CD14-positive monocyte (primary cell): ENCODE data around the gene IRX3. TPM values are rescaled to one million over a fixed set of nuclear protein-coding genes. Genes with fewer than 3 reads are reported as not detected.

Experiments
- DNase-seq, 3 donors: peaks; one replicate each; pipeline ENCODE4 v3.0.0-alpha.2; 2011 to 2022
- H2AFZ ChIP-seq: 2 replicates; pipeline ENCODE4 v1.6.0; 2012; ENCODE audit warnings: mild to moderate bottlenecking, low read depth, low read length, inconsistent platforms; ENCODE audit not compliant: insufficient read depth, poor library complexity, severe bottlenecking
- H3K27ac ChIP-seq, 2 donors: 1 replicate in 1 of 2; 2 replicates in 1 of 2; pipeline ENCODE4 v1.5.1; 2012 to 2013; ENCODE audit warnings: low read length in 2 of 2, control low read depth in 1 of 2, inconsistent platforms in 1 of 2, low read depth in 1 of 2, mild to moderate bottlenecking in 1 of 2
- H3K27me3 ChIP-seq, 2 donors: one replicate each; pipeline versions ENCODE4 v1.6.0 to v1.6.1; 2011 to 2013; ENCODE audit warnings: low read length in 2 of 2; ENCODE audit not compliant: control insufficient read depth in 2 of 2, insufficient read depth in 2 of 2
- H3K36me3 ChIP-seq, 2 donors: replicated peaks in 1 of 2; 1 replicate in 1 of 2; 2 replicates in 1 of 2; pipeline versions ENCODE4 v1.5.1 to v1.6.1; 2012 to 2013; ENCODE audit warnings: low read length in 2 of 2, control low read depth in 1 of 2, inconsistent platforms in 1 of 2, mild to moderate bottlenecking in 1 of 2; ENCODE audit not compliant: insufficient read depth in 2 of 2, control insufficient read depth in 1 of 2
- H3K4me1 ChIP-seq, 2 donors: 1 replicate in 1 of 2; 2 replicates in 1 of 2; pipeline versions ENCODE4 v1.5.1 to v1.6.1; 2012 to 2013; ENCODE audit warnings: low read length in 2 of 2, control low read depth in 1 of 2, inconsistent platforms in 1 of 2, mild to moderate bottlenecking in 1 of 2, moderate library complexity in 1 of 2; ENCODE audit not compliant: insufficient read depth in 2 of 2, control insufficient read depth in 1 of 2
- H3K4me2 ChIP-seq: replicated peaks from 2 replicates; pipeline ENCODE3; 2012; ENCODE audit warnings: low read length, moderate library complexity, mild to moderate bottlenecking; ENCODE audit not compliant: poor library complexity, severe bottlenecking; ENCODE audit errors: extremely low read depth
- H3K4me3 ChIP-seq, 3 experiments: fragments of 200-600 bp in 1 of 3; sonication (generic) in 1 of 3; replicated peaks in 1 of 3; 1 replicate in 2 of 3; 2 replicates in 1 of 3; pipeline ENCODE4 v1.5.1; 2011 to 2013; ENCODE audit warnings: low read length in 3 of 3, mild to moderate bottlenecking in 3 of 3, control low read depth in 2 of 3, low read depth in 2 of 3, inconsistent platforms in 1 of 3, moderate library complexity in 1 of 3
- H3K79me2 ChIP-seq: 2 replicates; pipeline ENCODE4 v1.6.0; 2012; ENCODE audit warnings: mild to moderate bottlenecking, control low read depth, inconsistent platforms, low read length, moderate library complexity; ENCODE audit not compliant: insufficient read depth
- H3K9ac ChIP-seq: 2 replicates; pipeline ENCODE4 v1.6.0; 2017; ENCODE audit warnings: low read length, mild to moderate bottlenecking; ENCODE audit not compliant: insufficient read depth, poor library complexity, severe bottlenecking
- H3K9me3 ChIP-seq, 2 donors: replicated peaks in 1 of 2; 1 replicate in 1 of 2; 2 replicates in 1 of 2; pipeline versions ENCODE4 v1.5.1 to v1.6.1; 2012 to 2013; ENCODE audit warnings: low read length in 2 of 2, control low read depth in 1 of 2; ENCODE audit not compliant: control insufficient read depth in 1 of 2, insufficient read depth in 1 of 2
- H4K20me1 ChIP-seq: 2 replicates; pipeline ENCODE4 v1.6.0; 2012; ENCODE audit warnings: mild to moderate bottlenecking, low read length, control low read depth, moderate library complexity; ENCODE audit not compliant: insufficient read depth
- H3K27ac Mint-ChIP-seq, 7 donors: one replicate each; pipeline ENCODE4 v1.8.0; 2020; ENCODE audit warnings: mild to moderate bottlenecking in 7 of 7, mixed read lengths in 7 of 7, moderate library complexity in 6 of 7, inconsistent platforms in 2 of 7
- H3K27me3 Mint-ChIP-seq, 3 donors: one replicate each; pipeline ENCODE4 v1.8.0; 2021 to 2022; ENCODE audit warnings: low read depth in 3 of 3, mild to moderate bottlenecking in 3 of 3, mixed read lengths in 3 of 3, moderate library complexity in 3 of 3, inconsistent platforms in 1 of 3
- H3K36me3 Mint-ChIP-seq, 2 donors: one replicate each; pipeline ENCODE4 v1.8.0; 2020; ENCODE audit warnings: mixed read lengths in 2 of 2, inconsistent platforms in 1 of 2, mild to moderate bottlenecking in 1 of 2
- H3K4me1 Mint-ChIP-seq: one replicate; pipeline ENCODE4 v1.8.0; 2020; ENCODE audit warnings: mild to moderate bottlenecking, mixed read lengths
- H3K4me3 Mint-ChIP-seq, 2 donors: one replicate each; pipeline ENCODE4 v1.8.0; 2020; ENCODE audit warnings: mild to moderate bottlenecking in 2 of 2, mixed read lengths in 2 of 2, moderate library complexity in 1 of 2
- H3K9me3 Mint-ChIP-seq, 7 donors: one replicate each; pipeline ENCODE4 v1.8.0; 2020 to 2022; ENCODE audit warnings: mixed read lengths in 7 of 7, mild to moderate bottlenecking in 6 of 7, moderate library complexity in 6 of 7, inconsistent platforms in 2 of 7
- WGBS: methylation state at CpG from one replicate; pipeline ENCODE4 v1.1.5; 2013; ENCODE audit warnings: missing lambda C conversion rate; ENCODE audit not compliant: insufficient coverage; 5-methylcytosine and 5-hydroxymethylcytosine counted together
- intact Hi-C, 2 donors: fragments of 100-400 bp; cut with micrococcal nuclease; formaldehyde crosslinking; loops; one replicate each; pipeline versions ENCODE4 v1.15.0 to v1.15.1; 2023
- polyA plus RNA-seq, 3 donors: library from polyadenylated mRNA; depleted of rRNA in 1 of 3; unstranded in 2 of 3; stranded (reverse) in 1 of 3; fragments of 300-500 nt in 2 of 3; fragments of >200 nt in 1 of 3; fragmentation: Illumina TruSeq in 2 of 3; gene quantifications; 1 replicate in 2 of 3; 2 replicates in 1 of 3; pipeline ENCODE4 v1.2.3, GENCODE V29; 2012 to 2021
- TF ChIP-seq, protein P1 (sequence below): fragments of 200-600 bp; IDR thresholded peaks from one replicate; pipeline ENCODE4 v1.8.0; 2022; ENCODE audit warnings: antibody characterized with exemption, mild to moderate bottlenecking

IRX3 gene
- polyA plus RNA-seq, 3 donors, result not detected

DNA sequence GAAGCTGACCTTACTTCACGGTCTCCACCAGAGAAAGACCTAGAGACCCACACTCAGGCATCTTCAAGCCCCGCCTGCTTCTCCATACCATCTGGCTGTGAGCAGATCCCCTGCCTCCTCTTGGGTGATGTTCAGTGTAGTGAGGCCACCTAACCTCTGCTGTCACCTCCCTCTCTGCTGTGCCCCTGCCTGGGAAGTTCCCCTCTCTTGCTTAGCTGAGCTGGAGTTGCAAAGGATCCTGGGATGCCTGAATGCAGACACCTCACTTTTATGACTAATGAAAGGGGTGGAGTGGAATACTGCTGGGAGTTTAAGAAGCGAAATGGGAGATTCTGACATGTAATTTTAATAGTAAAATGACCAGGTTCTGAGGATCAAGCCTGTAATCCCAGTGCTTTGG, 5.8 kb downstream of the IRX3 start:
- Histone ChIP-seq H3K4me1 (peaks cover 10 to 15% of the 10 kb centered on the region in 2 donors), H3K36me3 (no peaks in the 10 kb centered on the region), H3K9ac (no peak overlapping the region), H3K4me3 (no peak overlapping the region), H3K79me2 (no peaks in the 10 kb centered on the region), H3K4me2 (no peak overlapping the region), H2AFZ (no peak overlapping the region), H4K20me1 (no peaks in the 10 kb centered on the region), H3K9me3 (peaks cover 0 to 16% of the 10 kb centered on the region in 2 donors), H3K27me3 (peaks cover 42 to 61% of the 10 kb centered on the region in 2 donors), H3K27ac (no peak overlapping the region)
- intact Hi-C loops, result no loop called here
- Mint-ChIP-seq H3K36me3 (peaks cover 0 to 6% of the 10 kb centered on the region in 2 donors), H3K27ac (no peak overlapping the region), H3K9me3 (peaks cover 0 to 22% (median 6%) of the 10 kb centered on the region in 7 donors), H3K27me3 (peaks cover 62 to 76% (median 71%) of the 10 kb centered on the region in 3 donors), H3K4me1 (peaks cover 24% of the 10 kb centered on the region), H3K4me3 (peak overlapping the region in 1 of 2 donors; percentile 82)
- WGBS, result 100% methylated on average over 1 of the region's 3 CpGs
- DNase-seq, result peak in 1 of 3 donors; percentile 53
- TF ChIP-seq, protein P1, sequence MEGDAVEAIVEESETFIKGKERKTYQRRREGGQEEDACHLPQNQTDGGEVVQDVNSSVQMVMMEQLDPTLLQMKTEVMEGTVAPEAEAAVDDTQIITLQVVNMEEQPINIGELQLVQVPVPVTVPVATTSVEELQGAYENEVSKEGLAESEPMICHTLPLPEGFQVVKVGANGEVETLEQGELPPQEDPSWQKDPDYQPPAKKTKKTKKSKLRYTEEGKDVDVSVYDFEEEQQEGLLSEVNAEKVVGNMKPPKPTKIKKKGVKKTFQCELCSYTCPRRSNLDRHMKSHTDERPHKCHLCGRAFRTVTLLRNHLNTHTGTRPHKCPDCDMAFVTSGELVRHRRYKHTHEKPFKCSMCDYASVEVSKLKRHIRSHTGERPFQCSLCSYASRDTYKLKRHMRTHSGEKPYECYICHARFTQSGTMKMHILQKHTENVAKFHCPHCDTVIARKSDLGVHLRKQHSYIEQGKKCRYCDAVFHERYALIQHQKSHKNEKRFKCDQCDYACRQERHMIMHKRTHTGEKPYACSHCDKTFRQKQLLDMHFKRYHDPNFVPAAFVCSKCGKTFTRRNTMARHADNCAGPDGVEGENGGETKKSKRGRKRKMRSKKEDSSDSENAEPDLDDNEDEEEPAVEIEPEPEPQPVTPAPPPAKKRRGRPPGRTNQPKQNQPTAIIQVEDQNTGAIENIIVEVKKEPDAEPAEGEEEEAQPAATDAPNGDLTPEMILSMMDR, result no peak

DNA sequence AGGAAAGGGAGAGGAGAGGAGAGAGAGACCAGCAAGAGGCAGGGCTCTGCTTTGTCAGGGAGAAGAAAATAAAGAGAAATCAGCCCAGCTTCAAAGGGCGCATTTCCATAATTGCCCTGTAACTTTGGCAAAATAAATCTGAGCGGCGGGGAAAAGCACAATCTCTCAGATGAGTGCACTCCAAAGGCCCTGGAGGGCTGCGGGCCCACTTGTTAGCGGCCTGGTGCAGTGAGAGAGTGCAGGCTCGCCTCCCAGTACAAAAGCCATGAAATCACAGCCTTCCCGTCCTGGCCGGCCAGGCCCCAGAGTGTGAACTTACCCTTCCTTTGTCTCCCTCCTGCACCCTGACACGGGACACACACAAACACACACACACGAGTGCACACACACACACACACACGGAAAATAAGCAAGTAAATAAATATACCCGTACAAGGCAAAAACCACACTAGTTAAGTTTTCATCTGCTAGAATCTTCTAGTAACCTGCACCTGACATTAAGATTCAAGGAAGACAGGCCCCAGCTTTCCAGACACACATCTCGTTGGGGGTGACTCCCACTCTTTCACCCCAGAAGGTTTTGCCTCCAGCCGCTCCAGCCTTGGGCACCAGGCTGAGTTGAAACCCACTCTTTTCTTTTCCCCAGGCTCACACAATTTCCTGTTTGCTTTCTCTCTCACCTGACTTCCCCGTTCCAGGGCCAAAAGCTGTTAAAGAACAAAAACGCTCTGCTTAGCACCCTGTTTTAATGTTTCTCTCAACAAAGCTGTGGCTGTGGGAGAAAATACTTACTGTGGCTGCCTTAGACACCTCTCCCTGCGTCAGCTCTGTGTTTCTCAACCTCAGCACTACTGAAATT, 8.5 kb downstream of the IRX3 start:
- WGBS, result 81% methylated on average over 10 of the region's 17 CpGs

More for the DNA sequence above, 8.5 kb downstream of the IRX3 start:
- Histone ChIP-seq H3K4me2 (no peak overlapping the region), H4K20me1 (no peaks in the 10 kb centered on the region), H3K27me3 (peaks cover 29 to 40% of the 10 kb centered on the region in 2 donors), H2AFZ (no peak overlapping the region), H3K27ac (no peak overlapping the region), H3K9me3 (peaks cover 0 to 8% of the 10 kb centered on the region in 2 donors), H3K36me3 (no peaks in the 10 kb centered on the region), H3K79me2 (no peaks in the 10 kb centered on the region), H3K4me1 (peaks cover 6 to 7% of the 10 kb centered on the region in 2 donors), H3K9ac (no peak overlapping the region), H3K4me3 (no peak overlapping the region)
- TF ChIP-seq, protein P1, result no peak
- peaks cover 11% of the 10 kb centered on the region for H3K4me1 Mint-ChIP-seq
- DNase-seq, result no peak
- peaks cover 0 to 4% (median 0%) of the 10 kb centered on the region in 7 donors for H3K9me3 Mint-ChIP-seq
- peaks cover 0 to 1% of the 10 kb centered on the region in 2 donors for H3K36me3 Mint-ChIP-seq
- H3K27me3 Mint-ChIP-seq, result peaks cover 43 to 52% (median 51%) of the 10 kb centered on the region in 3 donors
- intact Hi-C loops, result no loop called here
- no peak overlapping the region for H3K4me3 Mint-ChIP-seq
- no peak overlapping the region for H3K27ac Mint-ChIP-seq
